H1 (cell line): Measurements from ENCODE around the gene UBASH3B. TPM values are rescaled to one million over a fixed set of nuclear protein-coding genes. Genes with fewer than 3 reads are reported as not detected.

Experiments
- CTCF ChIA-PET: fragments of 300-600 bp; sonication (Branson Sonifier 250); formaldehyde crosslinking; loops from one replicate; lab custom pipeline; 2021; ENCODE audit not compliant: partially characterized antibody; lab: Charles Lee
- POLR2A ChIA-PET: fragments of 300-600 bp; sonication (Branson Sonifier 250); formaldehyde crosslinking; loops from one replicate; lab custom pipeline; 2021; ENCODE audit warnings: inconsistent platforms; ENCODE audit not compliant: partially characterized antibody; lab: Charles Lee
- DNase-seq, 2 experiments: peaks; one replicate each; pipeline versions ENCODE4 v3.0.0 to v3.0.0-alpha.2; 2010 to 2022; ENCODE audit warnings: low spot score in 2 of 2, low read depth in 1 of 2, mixed read lengths in 1 of 2
- FAIRE-seq: peaks from 2 replicates; lab custom pipeline; 2011; peaks lifted over from hg19 to GRCh38; lab: Jason Lieb, UNC
- H2AFZ ChIP-seq: 2 replicates; pipeline ENCODE4 v1.8.1; 2012; ENCODE audit warnings: low read length, inconsistent platforms
- H2AK5ac ChIP-seq: 2 replicates; pipeline ENCODE4 v1.6.1; 2013; ENCODE audit warnings: low read depth, low read length
- H2BK120ac ChIP-seq: replicated peaks from 2 replicates; pipeline ENCODE3; 2013; ENCODE audit warnings: low read depth, low read length, inconsistent platforms
- H2BK12ac ChIP-seq: 2 replicates; pipeline ENCODE4 v1.6.1; 2013; ENCODE audit warnings: low read depth, low read length
- H2BK15ac ChIP-seq: 2 replicates; pipeline ENCODE4 v1.6.1; 2013; ENCODE audit warnings: low read length
- H2BK20ac ChIP-seq: 2 replicates; pipeline ENCODE4 v1.6.1; 2013; ENCODE audit warnings: low read length
- H2BK5ac ChIP-seq: 2 replicates; pipeline ENCODE4 v1.6.1; 2013; ENCODE audit warnings: low read depth, low read length
- H3K14ac ChIP-seq: 2 replicates; pipeline ENCODE4 v1.6.1; 2013; ENCODE audit warnings: inconsistent platforms; ENCODE audit not compliant: insufficient read length
- H3K18ac ChIP-seq: 2 replicates; pipeline ENCODE4 v1.6.1; 2013; ENCODE audit warnings: low read length; ENCODE audit errors: extremely low read depth
- H3K23ac ChIP-seq: 2 replicates; pipeline ENCODE4 v1.6.1; 2013; ENCODE audit warnings: inconsistent platforms; ENCODE audit not compliant: insufficient read length
- H3K23me2 ChIP-seq: 2 replicates; pipeline ENCODE4 v1.6.1; 2013; ENCODE audit warnings: low read depth, low read length
- H3K27ac ChIP-seq: 2 replicates; pipeline ENCODE4 v1.6.1; 2011; ENCODE audit warnings: low read depth, low read length, inconsistent platforms
- H3K27me3 ChIP-seq, 4 experiments: replicated peaks in 1 of 4; 1 replicate in 1 of 4; 2 replicates in 3 of 4; pipeline versions ENCODE4 v1.6.1 to v1.8.1; 2011 to 2013; ENCODE audit warnings: low read length in 3 of 4, mild to moderate bottlenecking in 3 of 4, inconsistent platforms in 2 of 4, mixed read lengths in 2 of 4, moderate library complexity in 1 of 4; ENCODE audit not compliant: control insufficient read depth in 3 of 4, insufficient read depth in 3 of 4; ENCODE audit errors: extremely low read depth in 1 of 4
- H3K36me3 ChIP-seq, 4 experiments: 2 replicates each; pipeline versions ENCODE4 v1.6.1 to v1.8.1; 2011 to 2013; ENCODE audit warnings: mild to moderate bottlenecking in 4 of 4, low read length in 3 of 4, moderate library complexity in 2 of 4, control low read depth in 1 of 4, inconsistent platforms in 1 of 4; ENCODE audit not compliant: insufficient read depth in 4 of 4, control insufficient read depth in 2 of 4
- H3K4ac ChIP-seq: replicated peaks from 2 replicates; pipeline ENCODE3; 2013; ENCODE audit warnings: low read length, low read depth, mixed read lengths, inconsistent platforms; ENCODE audit not compliant: insufficient read length
- H3K4me1 ChIP-seq, 4 experiments: replicated peaks in 1 of 4; 1 replicate in 1 of 4; 2 replicates in 3 of 4; pipeline versions ENCODE4 v1.6.1 to v1.8.1; 2011 to 2013; ENCODE audit warnings: low read length in 3 of 4, inconsistent platforms in 2 of 4, mixed read lengths in 1 of 4; ENCODE audit not compliant: insufficient read depth in 4 of 4, control insufficient read depth in 3 of 4
- H3K4me2 ChIP-seq, 2 experiments: 2 replicates each; pipeline versions ENCODE4 v1.6.1 to v1.8.1; 2011 to 2013; ENCODE audit warnings: low read depth in 2 of 2, low read length in 2 of 2, control low read depth in 1 of 2, inconsistent platforms in 1 of 2, mild to moderate bottlenecking in 1 of 2; ENCODE audit not compliant: insufficient read depth in 1 of 2
- H3K4me3 ChIP-seq, 4 experiments: fragments of 200-600, 300-600 bp in 1 of 4; sonication (generic), shearing (Covaris generic), sonication (Bioruptor Twin) in 1 of 4; 2 replicates each; pipeline versions ENCODE4 v1.5.1 to v1.8.1; 2011 to 2016; ENCODE audit warnings: low read length in 4 of 4, low read depth in 3 of 4, control low read depth in 2 of 4, inconsistent platforms in 2 of 4, mild to moderate bottlenecking in 2 of 4, mixed read lengths in 1 of 4, moderate library complexity in 1 of 4; ENCODE audit not compliant: insufficient read depth in 2 of 4; ENCODE audit errors: extremely low read depth in 1 of 4
- H3K56ac ChIP-seq: replicated peaks from 2 replicates; pipeline ENCODE3; 2013; ENCODE audit warnings: low read depth, mild to moderate bottlenecking, mixed read lengths, low read length, inconsistent platforms; ENCODE audit not compliant: insufficient read length
- H3K79me1 ChIP-seq: 2 replicates; pipeline ENCODE4 v1.6.1; 2013; ENCODE audit warnings: low read depth, low read length, control low read depth
- H3K79me2 ChIP-seq, 2 experiments: 2 replicates each; pipeline versions ENCODE4 v1.6.1 to v1.8.1; 2012 to 2013; ENCODE audit warnings: low read length in 2 of 2, mild to moderate bottlenecking in 2 of 2, inconsistent platforms in 1 of 2; ENCODE audit not compliant: insufficient read depth in 2 of 2, control insufficient read depth in 1 of 2
- H3K9ac ChIP-seq, 4 experiments: replicated peaks in 1 of 4; 1 replicate in 1 of 4; 2 replicates in 3 of 4; pipeline versions ENCODE4 v1.6.1 to v1.8.1; 2011 to 2013; ENCODE audit warnings: low read depth in 3 of 4, low read length in 3 of 4, control low read depth in 2 of 4, mild to moderate bottlenecking in 2 of 4, moderate library complexity in 2 of 4, inconsistent platforms in 1 of 4; ENCODE audit errors: extremely low read depth in 1 of 4
- H3K9me3 ChIP-seq, 2 experiments: 2 replicates each; pipeline versions ENCODE4 v1.6.1 to v1.8.1; 2012 to 2013; ENCODE audit warnings: mild to moderate bottlenecking in 2 of 2, moderate library complexity in 2 of 2, control low read depth in 1 of 2, inconsistent platforms in 1 of 2, low read depth in 1 of 2, low read length in 1 of 2, mixed read lengths in 1 of 2; ENCODE audit not compliant: insufficient read depth in 2 of 2
- H4K20me1 ChIP-seq, 2 experiments: replicated peaks in 1 of 2; 2 replicates each; pipeline versions ENCODE3 to v1.8.1; 2011 to 2013; ENCODE audit warnings: inconsistent platforms in 2 of 2, low read length in 2 of 2, mild to moderate bottlenecking in 1 of 2; ENCODE audit not compliant: insufficient read depth in 2 of 2, control insufficient read depth in 1 of 2
- H4K5ac ChIP-seq: 2 replicates; pipeline ENCODE4 v1.6.1; 2013; ENCODE audit warnings: low read length, low read depth, mixed read lengths, inconsistent platforms; ENCODE audit not compliant: insufficient read length
- H4K8ac ChIP-seq: 2 replicates; pipeline ENCODE4 v1.8.0; 2013; ENCODE audit warnings: mild to moderate bottlenecking, moderate library complexity, low read length, inconsistent platforms; ENCODE audit not compliant: insufficient read depth; ENCODE audit errors: extremely low read depth
- H4K91ac ChIP-seq: replicated peaks from 2 replicates; pipeline ENCODE3; 2013; ENCODE audit warnings: low read length, mixed read lengths, inconsistent platforms; ENCODE audit not compliant: insufficient read length
- CBX5 ChIP-seq: fragments of 300-800, 300-1000 bp; sonication (generic); IDR thresholded peaks from 2 replicates; pipeline ENCODE4 v1.7.1; 2016; ENCODE audit warnings: antibody characterized with exemption, low read length, low read depth
- CEBPB ChIP-seq: IDR thresholded peaks from 2 replicates; pipeline ENCODE4 v1.6.1; 2012; ENCODE audit warnings: low read depth, low read length
- GTF2F1 ChIP-seq: IDR thresholded peaks from 2 replicates; pipeline ENCODE4 v1.6.1; 2012; ENCODE audit warnings: low read depth, low read length, improper control_type of control experiment, borderline replicate concordance
- RXRA ChIP-seq: IDR thresholded peaks from 2 replicates; pipeline ENCODE4 v1.6.1; 2011; ENCODE audit warnings: low read depth, mild to moderate bottlenecking, low read length, moderate library complexity; ENCODE audit not compliant: insufficient read depth
- WGBS, 2 experiments: shearing (Covaris generic) in 1 of 2; methylation state at CpG; one replicate each; pipeline versions ENCODE4 v1.1.6 to v1.1.7; 2013 to 2015; ENCODE audit warnings: low lambda C conversion rate in 2 of 2, mixed read lengths in 2 of 2, inconsistent platforms in 1 of 2, low coverage in 1 of 2, missing lambda C conversion rate in 1 of 2; ENCODE audit not compliant: insufficient replicate concordance in 2 of 2, insufficient coverage in 1 of 2, insufficient read length in 1 of 2; ENCODE audit errors: extremely low coverage in 1 of 2, missing lambda C conversion rate in 1 of 2; 5-methylcytosine and 5-hydroxymethylcytosine counted together
- polyA plus RNA-seq, 7 experiments: library from polyadenylated mRNA; depleted of rRNA in 3 of 7; stranded (reverse) in 5 of 7; unstranded in 2 of 7; fragments of >200 nt in 5 of 7; fragments of 200-250 nt in 2 of 7; gene quantifications; 1 replicate in 5 of 7; 2 replicates in 1 of 7; 4 replicates in 1 of 7; pipeline versions ENCODE4 v1.2.1 to v1.2.3, GENCODE V29; 2011 to 2013; ENCODE audit warnings: missing spikeins in 2 of 7, mixed read lengths in 2 of 7
- total RNA-seq: library from RNA; stranded (reverse); fragmentation: NEBNext Ultra II Directional; extraction: Animal tissue kit (Norgen Biotek cat#: 25700); gene quantifications from 2 replicates; pipeline ENCODE4 v1.2.1, GENCODE V29; 2021

Gene UBASH3B
- total and polyA plus RNA-seq, 2 of the 8 experiments (the other 6 are each of a cell fraction or from before 2014, with no cell fraction given) = 7.5 to 9.5 TPM

DNA sequence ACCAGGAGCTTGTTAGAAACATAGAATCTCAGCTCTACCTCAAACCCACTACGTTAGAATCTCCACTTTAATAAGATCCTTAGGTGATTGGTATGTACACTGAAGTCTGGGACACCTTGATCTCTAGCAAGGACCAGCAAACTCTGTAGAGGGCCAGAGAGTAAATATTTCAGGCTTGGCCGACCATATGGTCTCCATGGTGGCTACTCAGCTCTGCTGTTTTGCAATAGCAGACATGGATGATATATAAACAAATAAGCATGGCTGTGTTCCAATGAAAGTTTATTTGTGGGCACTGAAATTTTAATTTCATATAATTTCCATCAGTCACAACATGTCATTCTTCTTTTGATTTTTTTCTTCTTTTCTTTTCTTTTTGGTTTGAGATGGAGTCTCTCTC is 23.9 kb downstream of the UBASH3B start:
- ChIA-PET CTCF (interaction anchor here (0.7 to 2.1 kb wide), 9 partner anchors 10 to 101 kb away, joined by 3 to 12 read pairs (median 3); partner anchors contain the start of gene UBASH3B), POLR2A (no interaction called here)
- Histone ChIP-seq H2AK5ac (no peak overlapping the region), H3K23ac (no peak overlapping the region), H3K4ac (no peak overlapping the region), H3K27ac (no peak overlapping the region), H3K56ac (no peak overlapping the region), H3K23me2 (no peaks in the 10 kb centered on the region), H3K36me3 (no peaks in the 10 kb centered on the region), H3K9me3 (no peaks in the 10 kb centered on the region), H2BK20ac (no peak overlapping the region), H2BK15ac (no peak overlapping the region), H4K8ac (no peak overlapping the region), H3K4me3 (no peak overlapping the region), H4K20me1 (no peaks in the 10 kb centered on the region), H3K79me2 (no peaks in the 10 kb centered on the region), H3K4me1 (0 out of 7 replicates have a peak, but pooled peaks cover 0 to 2% (median 0%) of the 10 kb centered on the region in 4 experiments), H2BK120ac (no peak overlapping the region), H4K91ac (no peak overlapping the region), H2BK12ac (no peak overlapping the region), H2AFZ (no peak overlapping the region), H3K14ac (no peak overlapping the region), H3K18ac (no peak overlapping the region), H3K79me1 (no peaks in the 10 kb centered on the region), H3K9ac (no peak overlapping the region), H4K5ac (no peak overlapping the region), H3K4me2 (no peak overlapping the region), H3K27me3 (no peaks in the 10 kb centered on the region), H2BK5ac (no peak overlapping the region)
- TF ChIP-seq RXRA (no peak), CBX5 (no peak), GTF2F1 (no peak), CEBPB (no peak)
- DNase-seq (no peak), FAIRE-seq (no peak)
- WGBS, 2 experiments = 87% methylated on average over 2 of the region's 2 CpGs; no CpG with 5 or more reads in 1 of the 2 experiments
